AG04449 (cell line): Measurements from ENCODE around the gene C1QL3.

Experiments used
- CTCF ChIA-PET: fragments of 350-600 bp; formaldehyde crosslinking; extraction: SDS; loops from one replicate; lab custom pipeline; 2021; ENCODE audit warnings: antibody characterized with exemption; lab: Yijun Ruan, JAX
- POLR2A ChIA-PET: fragments of 400-600, 350-600 bp; formaldehyde crosslinking; extraction: SDS; loops from one replicate; lab custom pipeline; 2020; ENCODE audit warnings: antibody characterized with exemption, inconsistent platforms; lab: Yijun Ruan, JAX
- DNase-seq: peaks from one replicate; pipeline ENCODE4 v3.0.0-alpha.2; 2010; ENCODE audit warnings: low read depth, low spot score
- H3K4me3 ChIP-seq: 2 replicates; pipeline ENCODE4 v1.5.1; 2011; ENCODE audit warnings: low read depth, mild to moderate bottlenecking, control low read depth, low read length
- TF ChIP-seq, protein P1 (sequence below): IDR thresholded peaks from one replicate; pipeline ENCODE4 v1.5.1; 2011; ENCODE audit warnings: mild to moderate bottlenecking, moderate library complexity, low read length, control low read depth, inconsistent platforms; ENCODE audit not compliant: insufficient read depth; ENCODE audit errors: missing control alignments

Gene C1QL3

GRCh38 chr10:16470747-16471146 lies 50.9 kb downstream of the C1QL3 start:
- ChIA-PET CTCF (no interaction called here), POLR2A (no interaction called here)
- TF ChIP-seq, protein P1, sequence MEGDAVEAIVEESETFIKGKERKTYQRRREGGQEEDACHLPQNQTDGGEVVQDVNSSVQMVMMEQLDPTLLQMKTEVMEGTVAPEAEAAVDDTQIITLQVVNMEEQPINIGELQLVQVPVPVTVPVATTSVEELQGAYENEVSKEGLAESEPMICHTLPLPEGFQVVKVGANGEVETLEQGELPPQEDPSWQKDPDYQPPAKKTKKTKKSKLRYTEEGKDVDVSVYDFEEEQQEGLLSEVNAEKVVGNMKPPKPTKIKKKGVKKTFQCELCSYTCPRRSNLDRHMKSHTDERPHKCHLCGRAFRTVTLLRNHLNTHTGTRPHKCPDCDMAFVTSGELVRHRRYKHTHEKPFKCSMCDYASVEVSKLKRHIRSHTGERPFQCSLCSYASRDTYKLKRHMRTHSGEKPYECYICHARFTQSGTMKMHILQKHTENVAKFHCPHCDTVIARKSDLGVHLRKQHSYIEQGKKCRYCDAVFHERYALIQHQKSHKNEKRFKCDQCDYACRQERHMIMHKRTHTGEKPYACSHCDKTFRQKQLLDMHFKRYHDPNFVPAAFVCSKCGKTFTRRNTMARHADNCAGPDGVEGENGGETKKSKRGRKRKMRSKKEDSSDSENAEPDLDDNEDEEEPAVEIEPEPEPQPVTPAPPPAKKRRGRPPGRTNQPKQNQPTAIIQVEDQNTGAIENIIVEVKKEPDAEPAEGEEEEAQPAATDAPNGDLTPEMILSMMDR = no peak
- no peak for DNase-seq
- no peak overlapping the region for H3K4me3 ChIP-seq

DNA sequence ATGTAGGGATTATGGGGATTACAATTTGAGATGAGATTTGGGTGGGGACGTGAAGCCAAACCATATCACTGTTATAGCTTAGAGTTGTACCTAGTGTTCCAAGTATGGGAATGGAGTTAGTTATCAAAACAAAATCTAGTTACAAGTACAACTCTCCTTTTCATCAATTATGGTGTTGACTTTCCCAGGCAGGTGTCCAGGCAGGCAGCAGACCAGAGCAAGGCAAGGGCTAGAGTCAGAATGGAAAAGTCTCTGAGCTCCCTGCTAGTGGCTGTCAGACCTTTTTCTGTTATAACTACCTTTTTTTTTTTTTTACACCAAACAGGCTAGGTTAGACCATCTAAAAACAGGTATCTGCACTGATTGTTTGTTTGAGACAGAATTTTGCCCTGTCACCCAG lies 55.7 kb downstream of the C1QL3 start:
- ChIA-PET CTCF (no interaction called here), POLR2A (no interaction called here)
- DNase-seq = no peak
- no peak overlapping the region for H3K4me3 ChIP-seq
- TF ChIP-seq, protein P1 = no peak
